Immature natural killer cell (primary cell): ENCODE measurements around the gene PKP4. TPM values are rescaled to one million over a fixed set of nuclear protein-coding genes. Genes with fewer than 3 reads are reported as not detected.
A peak's percentile ranks its signal among the peaks of the same experiment; 100 is the strongest.
"Not testable (repeated sequence)": the region's sequence is repeated elsewhere in the genome, so short reads cannot be mapped to it uniquely, and the experiment has no call there.

Experiments used
- DNase-seq, 3 donors: peaks; one replicate each; pipeline ENCODE4 v3.0.0; 2022; ENCODE audit warnings: mixed read lengths in 1 of 3
- H3K27ac Mint-ChIP-seq, 6 donors: one replicate each; pipeline ENCODE4 v1.8.0; 2020; ENCODE audit warnings: mixed read lengths in 6 of 6, mild to moderate bottlenecking in 5 of 6, inconsistent platforms in 4 of 6, moderate library complexity in 3 of 6
- H3K27me3 Mint-ChIP-seq, 3 donors: one replicate each; pipeline ENCODE4 v1.8.0; 2020 to 2021; ENCODE audit warnings: low read depth in 3 of 3, mild to moderate bottlenecking in 3 of 3, mixed read lengths in 3 of 3, moderate library complexity in 3 of 3, inconsistent platforms in 1 of 3
- H3K36me3 Mint-ChIP-seq, 3 donors: one replicate each; pipeline ENCODE4 v1.8.0; 2020; ENCODE audit warnings: mixed read lengths in 3 of 3, inconsistent platforms in 2 of 3, mild to moderate bottlenecking in 2 of 3
- H3K4me1 Mint-ChIP-seq, 2 donors: one replicate each; pipeline ENCODE4 v1.8.0; 2020; ENCODE audit warnings: inconsistent platforms in 2 of 2, mild to moderate bottlenecking in 2 of 2, mixed read lengths in 2 of 2, moderate library complexity in 1 of 2
- H3K4me3 Mint-ChIP-seq, 5 donors: one replicate each; pipeline ENCODE4 v1.8.0; 2020; ENCODE audit warnings: mild to moderate bottlenecking in 5 of 5, mixed read lengths in 5 of 5, inconsistent platforms in 3 of 5, moderate library complexity in 3 of 5
- H3K9me3 Mint-ChIP-seq, 6 donors: one replicate each; pipeline ENCODE4 v1.8.0; 2020; ENCODE audit warnings: mild to moderate bottlenecking in 6 of 6, mixed read lengths in 6 of 6, inconsistent platforms in 4 of 6, moderate library complexity in 3 of 6
- polyA plus RNA-seq, 3 donors: library from polyadenylated mRNA; unstranded; fragments of 300-500 nt; fragmentation: Illumina TruSeq; gene quantifications; one replicate each; pipeline ENCODE4 v1.2.3, GENCODE V29; 2021

Gene PKP4
- 1 to 10 TPM in 1 of 3 donors, under 1 TPM in 2; 0.13 to 1.7 (median 0.47) TPM for polyA plus RNA-seq

- Mint-ChIP-seq H3K4me3 (peak within 1 kb of the TSS; percentile 87 to 96 (median 91)), H3K4me1 (peaks cover 18 to 22% of the 10 kb centered on the region in 2 donors), H3K27ac (peak within 1 kb of the TSS; percentile 67 to 88 (median 80)), H3K27me3 (peaks cover 3 to 29% (median 14%) of the 10 kb centered on the region in 3 donors), H3K9me3 (no peaks in the 10 kb centered on the region), H3K36me3 (no peaks in the 10 kb centered on the region)
- DNase-seq, result peak; percentile 88 to 90 (median 89)
Measured at GRCh38 chr2:158456309-158457066, at the start of gene PKP4, which contains the start of gene CCDC148. PKP4 (plus strand) TSS chr2:158456952; CDS start chr2:158533185, 76,233 bp downstream. CCDC148 (minus strand) TSS chr2:158456753; CDS start chr2:158456439, 314 bp downstream.

GRCh38 chr2:158407031-158407430 lies 49.7 kb upstream of the PKP4 start:
- Mint-ChIP-seq H3K9me3 (peaks cover 0 to 25% (median 9%) of the 10 kb centered on the region in 6 donors), H3K27ac (no peak overlapping the region), H3K27me3 (peaks cover 4 to 6% (median 4%) of the 10 kb centered on the region in 3 donors), H3K4me3 (no peak overlapping the region), H3K4me1 (peaks cover 0 to 2% of the 10 kb centered on the region in 2 donors), H3K36me3 (peaks cover 0 to 4% (median 0%) of the 10 kb centered on the region in 3 donors)
- no peak for DNase-seq

GRCh38 chr2:158410132-158410531 lies 46.6 kb upstream of the PKP4 start:
- H3K36me3 Mint-ChIP-seq, result peaks cover 0 to 4% (median 0%) of the 10 kb centered on the region in 3 donors
- peaks cover 0 to 34% (median 11%) of the 10 kb centered on the region in 6 donors for H3K9me3 Mint-ChIP-seq
- no peaks in the 10 kb centered on the region for H3K4me1 Mint-ChIP-seq
- no peak overlapping the region for H3K27ac Mint-ChIP-seq
- peaks cover 4 to 8% (median 6%) of the 10 kb centered on the region in 3 donors for H3K27me3 Mint-ChIP-seq
- no peak for DNase-seq
- H3K4me3 Mint-ChIP-seq, result no peak overlapping the region

GRCh38 chr2:158411748-158412147 lies 45.0 kb upstream of the PKP4 start:
- Mint-ChIP-seq H3K4me1 (no peaks in the 10 kb centered on the region), H3K27ac (no peak overlapping the region), H3K36me3 (peaks cover 0 to 4% (median 0%) of the 10 kb centered on the region in 3 donors), H3K27me3 (peaks cover 2 to 12% (median 8%) of the 10 kb centered on the region in 3 donors), H3K4me3 (no peak overlapping the region), H3K9me3 (peaks cover 5 to 48% (median 18%) of the 10 kb centered on the region in 6 donors)
- DNase-seq, result no peak

GRCh38 chr2:158412206-158412605 lies 44.5 kb upstream of the PKP4 start:
- Mint-ChIP-seq H3K4me3 (no peak overlapping the region), H3K27ac (no peak overlapping the region), H3K4me1 (no peaks in the 10 kb centered on the region), H3K27me3 (peaks cover 2 to 9% (median 5%) of the 10 kb centered on the region in 3 donors), H3K9me3 (peaks cover 5 to 48% (median 18%) of the 10 kb centered on the region in 6 donors), H3K36me3 (peaks cover 0 to 4% (median 0%) of the 10 kb centered on the region in 3 donors)
- DNase-seq, result no peak

- Mint-ChIP-seq H3K9me3 (peaks cover 5 to 48% (median 18%) of the 10 kb centered on the region in 6 donors), H3K4me3 (no peak overlapping the region), H3K27me3 (peaks cover 2 to 9% (median 5%) of the 10 kb centered on the region in 3 donors), H3K27ac (no peak overlapping the region), H3K4me1 (no peaks in the 10 kb centered on the region), H3K36me3 (peaks cover 0 to 4% (median 0%) of the 10 kb centered on the region in 3 donors)
- no peak for DNase-seq
Measured at GRCh38 chr2:158413581-158413980, 43.2 kb upstream of the PKP4 start.

GRCh38 chr2:158414538-158414937 lies 42.2 kb upstream of the PKP4 start:
- H3K27ac Mint-ChIP-seq, result no peak overlapping the region
- no peak overlapping the region for H3K4me3 Mint-ChIP-seq
- H3K36me3 Mint-ChIP-seq, result peaks cover 0 to 4% (median 0%) of the 10 kb centered on the region in 3 donors
- peaks cover 5 to 42% (median 18%) of the 10 kb centered on the region in 6 donors for H3K9me3 Mint-ChIP-seq
- DNase-seq, result no peak
- no peaks in the 10 kb centered on the region for H3K4me1 Mint-ChIP-seq
- peaks cover 2 to 9% (median 4%) of the 10 kb centered on the region in 3 donors for H3K27me3 Mint-ChIP-seq

- Mint-ChIP-seq H3K36me3 (no peaks in the 10 kb centered on the region), H3K4me3 (no peak overlapping the region), H3K27ac (no peak overlapping the region), H3K9me3 (peaks cover 5 to 25% (median 12%) of the 10 kb centered on the region in 6 donors), H3K4me1 (no peaks in the 10 kb centered on the region), H3K27me3 (peaks cover 0 to 6% (median 3%) of the 10 kb centered on the region in 3 donors)
- no peak for DNase-seq
Measured at GRCh38 chr2:158432117-158432516, 24.6 kb upstream of the PKP4 start.

GRCh38 chr2:158433716-158434115 lies 23.0 kb upstream of the PKP4 start:
- H3K4me1 Mint-ChIP-seq, DNase-seq, H3K4me3 Mint-ChIP-seq, H3K27me3 Mint-ChIP-seq, H3K36me3 Mint-ChIP-seq, H3K27ac Mint-ChIP-seq: not testable (repeated sequence)
- peaks cover 4 to 18% (median 10%) of the 10 kb centered on the region in 6 donors for H3K9me3 Mint-ChIP-seq

- not testable (repeated sequence) for H3K4me1 Mint-ChIP-seq, H3K27ac Mint-ChIP-seq, H3K36me3 Mint-ChIP-seq, H3K9me3 Mint-ChIP-seq, H3K4me3 Mint-ChIP-seq, DNase-seq, H3K27me3 Mint-ChIP-seq
Measured at GRCh38 chr2:158439062-158439461, 17.7 kb upstream of the PKP4 start.

GRCh38 chr2:158443606-158444005 lies 13.1 kb upstream of the PKP4 start:
- Mint-ChIP-seq H3K9me3 (peaks cover 0 to 5% (median 0%) of the 10 kb centered on the region in 6 donors), H3K27ac (no peak overlapping the region), H3K4me3 (no peak overlapping the region), H3K27me3 (no peaks in the 10 kb centered on the region), H3K36me3 (no peaks in the 10 kb centered on the region), H3K4me1 (no peaks in the 10 kb centered on the region)
- DNase-seq, result no peak

GRCh38 chr2:158457092-158457825 lies 507 bp downstream of the PKP4 start:
- Mint-ChIP-seq H3K9me3 (no peaks in the 10 kb centered on the region), H3K4me1 (peaks cover 18 to 22% of the 10 kb centered on the region in 2 donors), H3K27ac (peak overlapping the region; percentile 67 to 85 (median 76)), H3K27me3 (peaks cover 3 to 28% (median 14%) of the 10 kb centered on the region in 3 donors), H3K4me3 (peak overlapping the region; percentile 87 to 96 (median 91)), H3K36me3 (no peaks in the 10 kb centered on the region)
- peak; percentile 53 to 60 (median 58) for DNase-seq

- peaks cover 18 to 22% of the 10 kb centered on the region in 2 donors for H3K4me1 Mint-ChIP-seq
- peaks cover under 1 to 23% (median 9%) of the 10 kb centered on the region in 3 donors for H3K27me3 Mint-ChIP-seq
- no peaks in the 10 kb centered on the region for H3K36me3 Mint-ChIP-seq
- no peaks in the 10 kb centered on the region for H3K9me3 Mint-ChIP-seq
- H3K4me3 Mint-ChIP-seq, result peak overlapping the region; percentile 87 to 96 (median 91)
- H3K27ac Mint-ChIP-seq, result peak overlapping the region; percentile 67 to 85 (median 78)
- peak; percentile 48 to 53 (median 48) for DNase-seq
Measured at GRCh38 chr2:158457826-158458616, 1.3 kb downstream of the PKP4 start.
